CD4-positive, alpha-beta T cell treated with Interferon alpha-2 for 1 hour (primary cell): ENCODE measurements around the gene KDM3A.
"Not testable (repeated sequence)": the region's sequence is repeated elsewhere in the genome, so short reads cannot be mapped to it uniquely, and the experiment has no call there.

Experiments
- DNase-seq, 2 donors: peaks; one replicate each; pipeline ENCODE4 v3.0.0-alpha.2; 2020 to 2022

Gene KDM3A

DNA sequence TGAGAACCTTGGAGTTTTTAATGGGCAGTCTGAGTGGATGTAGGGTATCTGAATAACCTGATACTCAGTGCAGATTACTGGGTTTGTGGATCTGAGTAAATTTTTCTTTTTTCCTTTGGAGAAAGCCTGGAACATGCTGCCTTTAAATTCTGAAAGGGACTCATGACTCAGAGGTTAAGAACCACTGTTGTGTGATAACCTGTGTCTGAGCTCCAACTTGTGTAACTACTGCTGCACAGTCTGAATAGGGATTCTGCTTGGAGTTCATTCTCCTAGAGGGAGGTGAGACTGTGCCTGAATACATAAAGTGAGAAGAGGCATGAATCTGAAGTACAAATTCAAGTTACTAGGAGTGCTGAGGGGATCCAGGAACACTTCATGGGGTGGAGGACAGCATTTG is 36.2 kb downstream of the KDM3A start:
- DNase-seq: no peak

DNA sequence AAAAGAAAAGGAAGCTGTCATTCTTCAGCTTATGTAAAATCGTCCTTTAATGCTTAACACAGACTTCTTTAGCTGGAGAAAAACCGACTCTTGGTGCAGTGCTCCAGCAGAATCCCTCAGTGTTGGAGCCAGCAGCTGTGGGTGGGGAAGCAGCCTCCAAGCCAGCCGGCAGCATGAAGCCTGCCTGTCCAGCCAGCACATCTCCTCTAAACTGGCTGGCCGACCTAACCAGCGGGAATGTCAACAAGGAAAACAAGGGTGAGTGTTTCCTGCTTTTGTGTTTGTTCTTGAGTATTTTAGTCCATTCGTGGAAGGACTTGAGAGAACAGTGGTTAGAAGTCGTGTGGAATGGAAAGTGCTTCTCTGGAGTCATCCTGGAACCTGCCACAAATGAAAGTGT is 38.9 kb downstream of the KDM3A start:
- no peak for DNase-seq

GRCh38 chr2:86482034-86482433 is 40.9 kb downstream of the KDM3A start:
- no peak for DNase-seq

DNA sequence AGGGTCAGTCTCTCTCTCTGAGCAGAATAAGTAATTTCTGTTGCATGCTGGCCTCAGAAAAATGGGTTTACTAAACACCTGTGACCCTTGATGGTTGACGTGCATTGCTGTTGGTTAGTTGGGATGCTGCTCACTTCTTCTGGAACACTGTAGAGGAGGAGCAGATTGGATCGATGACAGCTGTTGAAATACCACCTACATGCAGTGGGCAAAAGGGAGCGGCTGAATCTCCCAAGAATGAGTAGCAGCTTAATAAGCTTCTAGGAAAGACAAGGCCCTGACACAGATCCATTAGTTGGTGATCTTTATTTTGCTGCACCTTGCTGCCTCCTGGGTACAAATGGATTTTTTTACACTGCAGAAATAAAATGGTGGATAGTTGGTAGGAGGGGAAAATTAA is 43.2 kb downstream of the KDM3A start:
- DNase-seq: no peak

- no peak for DNase-seq
These were observed 43.9 kb downstream of the KDM3A start for GRCh38 chr2:86485103-86485502.

GRCh38 chr2:86485802-86486201 is 44.6 kb downstream of the KDM3A start:
- DNase-seq: no peak

- peak in 1 of 2 donors; percentile 10 for DNase-seq
These were observed 45.9 kb downstream of the KDM3A start for GRCh38 chr2:86487062-86487461.

DNA sequence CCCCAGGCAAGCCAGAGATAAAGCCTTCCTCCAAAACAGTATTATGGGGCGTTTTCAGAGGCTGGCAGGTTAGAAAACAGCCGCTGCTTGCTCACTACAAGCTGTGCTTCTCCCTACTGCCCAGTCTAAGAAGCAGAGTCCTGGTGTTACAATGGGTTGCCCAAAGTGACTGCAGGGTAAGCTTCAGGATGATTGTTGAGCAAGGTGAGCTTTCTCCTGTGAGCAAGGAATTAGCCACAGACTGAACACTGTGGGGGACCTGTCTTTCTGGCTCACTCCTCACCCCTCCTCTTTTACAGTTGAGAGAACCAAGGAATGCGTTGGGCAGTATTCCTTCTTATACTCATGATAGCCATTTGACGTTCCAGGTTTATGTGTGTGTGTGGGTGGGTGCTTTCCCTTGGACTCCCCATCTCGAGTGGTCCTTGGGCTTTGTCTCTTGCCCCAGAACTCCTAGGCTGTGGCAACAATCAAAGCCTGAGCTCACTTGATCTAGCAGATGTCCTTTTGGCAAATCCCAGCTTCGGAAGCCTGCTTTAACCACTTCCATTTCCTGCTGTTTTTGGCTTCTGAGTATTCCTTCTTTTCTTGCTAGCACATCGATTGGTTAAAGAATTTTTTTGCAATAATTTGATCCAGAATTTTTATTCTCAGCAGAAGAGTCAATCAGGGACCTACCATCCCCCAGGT is 47.5 kb downstream of the KDM3A start:
- no peak for DNase-seq

DNA sequence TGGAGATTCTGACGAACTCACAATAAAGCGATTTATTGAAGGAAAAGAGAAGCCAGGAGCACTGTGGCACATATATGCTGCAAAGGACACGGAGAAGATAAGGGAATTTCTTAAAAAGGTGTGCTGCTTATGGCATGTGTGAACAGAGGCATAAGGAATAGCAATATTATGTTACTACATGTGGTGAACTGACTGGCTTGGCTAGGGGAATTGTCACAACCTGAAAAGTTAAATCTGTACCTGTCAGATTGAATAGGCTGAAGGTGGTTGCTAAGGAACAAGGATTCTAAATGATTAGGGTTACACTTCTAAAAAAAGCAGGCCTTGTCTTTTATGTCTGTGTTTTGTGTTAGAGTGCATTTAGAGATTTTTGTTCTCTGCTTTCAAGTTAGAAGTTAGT is 48.4 kb downstream of the KDM3A start:
- no peak for DNase-seq

GRCh38 chr2:86490245-86490644 is 49.1 kb downstream of the KDM3A start:
- no peak for DNase-seq

DNA sequence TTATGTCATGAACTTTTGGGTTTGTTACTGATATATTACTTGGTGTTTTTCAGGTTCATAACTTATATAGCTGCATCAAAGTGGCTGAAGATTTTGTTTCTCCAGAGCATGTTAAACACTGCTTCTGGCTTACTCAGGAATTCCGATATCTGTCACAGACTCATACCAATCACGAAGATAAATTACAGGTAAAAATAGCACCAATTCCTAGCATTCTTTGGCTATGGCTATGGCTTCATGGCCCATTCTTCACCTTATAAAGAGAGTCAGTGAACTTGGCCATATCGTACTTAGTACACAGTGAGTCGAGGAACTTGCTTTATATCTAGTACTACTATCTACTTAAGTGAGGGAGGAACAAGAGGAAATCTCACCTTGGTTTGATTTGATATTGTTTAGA is 49.9 kb downstream of the KDM3A start:
- DNase-seq: no peak

GRCh38 chr2:86492048-86492453 is 50.9 kb downstream of the KDM3A start:
- DNase-seq: no peak

GRCh38 chr2:86496391-86496790 is 55.2 kb downstream of the KDM3A start:
- not testable (repeated sequence) for DNase-seq

DNA sequence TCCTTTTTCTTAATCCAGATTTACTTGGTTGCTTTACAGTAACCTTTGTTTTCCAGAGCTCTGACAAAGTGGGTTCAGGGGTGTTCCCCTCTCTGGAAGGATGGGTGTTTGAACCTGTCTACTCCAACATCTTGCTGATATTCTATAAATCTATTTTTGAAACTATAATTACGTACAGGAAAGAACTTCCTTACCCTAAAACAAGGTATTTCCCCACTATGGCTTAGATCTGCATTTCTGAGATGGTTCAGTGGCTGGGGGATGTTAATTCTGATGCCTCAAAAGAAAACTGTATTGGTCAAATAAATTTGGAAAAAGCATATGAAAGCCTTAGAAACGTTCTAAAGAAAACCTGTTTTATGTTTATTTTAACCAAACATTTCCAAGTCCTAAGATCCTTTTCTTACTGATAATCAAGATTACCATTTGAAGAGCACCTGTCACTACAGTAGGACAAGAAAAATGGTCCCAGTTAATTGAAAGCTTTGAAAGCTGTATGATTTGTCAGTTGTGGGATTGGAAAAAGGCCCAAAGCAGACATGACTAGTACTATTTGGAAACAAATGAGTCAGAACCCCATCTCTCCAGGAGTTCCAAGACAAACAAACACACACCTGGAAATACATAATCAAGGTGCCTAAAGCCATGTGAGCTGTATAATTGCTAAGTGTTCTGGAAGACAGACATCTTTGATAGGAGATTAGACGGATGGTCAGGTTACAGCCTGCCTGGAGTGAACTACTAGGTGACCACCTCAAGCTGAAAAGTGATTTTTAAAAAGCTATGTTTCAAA is 57.5 kb downstream of the KDM3A start:
- DNase-seq: no peak

DNA sequence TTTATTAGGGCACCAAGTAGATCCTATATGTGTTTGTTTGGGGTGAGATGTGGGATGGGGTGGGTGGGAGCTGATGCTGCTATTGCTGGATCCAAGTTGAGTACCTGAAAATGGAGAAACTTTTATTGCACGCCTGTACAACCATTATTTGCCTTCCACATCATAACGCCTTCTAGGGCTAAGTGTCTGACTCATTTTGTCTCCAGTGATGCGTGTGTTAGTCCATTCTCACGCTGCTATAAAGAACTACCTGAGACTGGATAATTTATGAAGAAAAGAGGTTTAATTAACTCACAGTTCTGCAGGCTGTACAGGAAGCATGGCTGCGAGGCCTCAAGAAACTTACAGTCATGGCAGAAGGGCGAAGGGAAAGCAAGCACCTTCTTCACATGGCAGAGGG is 58.2 kb downstream of the KDM3A start:
- no peak for DNase-seq

- DNase-seq: no peak
These were observed 59.3 kb downstream of the KDM3A start for GRCh38 chr2:86500325-86501083.

GRCh38 chr2:86507600-86507999 is 66.4 kb downstream of the KDM3A start:
- no peak for DNase-seq

DNA sequence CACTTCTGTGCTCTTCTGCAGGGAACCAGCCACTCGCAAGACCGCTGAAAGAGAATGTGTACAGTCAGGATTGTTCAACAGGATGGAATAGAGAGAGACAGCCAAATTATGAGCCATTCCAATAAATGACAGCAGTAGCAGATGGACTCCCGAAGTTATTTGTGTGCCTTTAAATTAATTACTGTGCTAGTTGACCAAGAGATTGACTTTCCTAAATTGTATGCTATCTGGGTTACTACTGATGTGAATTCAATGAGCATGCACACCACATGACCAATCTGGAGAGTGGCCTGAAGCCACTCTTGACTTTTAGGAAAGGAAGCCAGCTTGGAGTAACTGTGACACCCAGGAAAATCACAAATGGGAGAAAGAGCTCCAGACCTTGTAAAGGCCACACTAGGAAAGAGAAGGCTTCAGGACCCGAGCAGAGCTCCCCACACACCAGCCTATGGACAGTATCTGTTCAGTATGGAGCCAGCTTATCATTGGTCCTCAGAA is 69.3 kb downstream of the KDM3A start:
- DNase-seq: no peak

GRCh38 chr2:86512034-86512433 is 70.9 kb downstream of the KDM3A start:
- no peak for DNase-seq

- DNase-seq: no peak
These were observed 71.7 kb downstream of the KDM3A start for GRCh38 chr2:86512892-86513291.

GRCh38 chr2:86513948-86514660 is 72.9 kb downstream of the KDM3A start:
- no peak for DNase-seq

GRCh38 chr2:86518481-86518880 is 77.3 kb downstream of the KDM3A start:
- peak; percentile 23 to 51 for DNase-seq

GRCh38 chr2:86519349-86519748 is 78.2 kb downstream of the KDM3A start:
- no peak for DNase-seq
